Lung (tissue), 12 donors: Measurements from ENCODE around the gene S100A10. TPM values are rescaled to one million over a fixed set of nuclear protein-coding genes. Genes with fewer than 3 reads are reported as not detected.

ENCODE experiments used
- ATAC-seq: fragments of 200-7000 bp; cut with Tn5 transposase; one replicate; pipeline ENCODE4 v1.9.1; 2020; ENCODE audit warnings: moderate number of reproducible peaks; ENCODE audit not compliant: insufficient read depth, low FRiP score
- DNase-seq, 3 donors: peaks; one replicate each; pipeline ENCODE4 v3.0.0-alpha.2; 2013 to 2017
- H3K27ac ChIP-seq, 2 donors: one replicate each; pipeline ENCODE4 v1.5.1; 2013; ENCODE audit warnings: mild to moderate bottlenecking in 2 of 2, moderate library complexity in 2 of 2, control low read depth in 1 of 2, inconsistent platforms in 1 of 2, low read depth in 1 of 2, low read length in 1 of 2
- H3K27me3 ChIP-seq, 3 donors: one replicate each; pipeline ENCODE4 v1.5.1; 2013; ENCODE audit warnings: low read length in 2 of 3; ENCODE audit not compliant: control insufficient read depth in 3 of 3, insufficient read depth in 3 of 3
- H3K36me3 ChIP-seq, 4 donors: one replicate each; pipeline ENCODE4 v1.5.1; 2013; ENCODE audit warnings: low read length in 4 of 4, mild to moderate bottlenecking in 1 of 4, moderate library complexity in 1 of 4; ENCODE audit not compliant: control insufficient read depth in 4 of 4, insufficient read depth in 4 of 4
- H3K4me1 ChIP-seq, 5 donors: one replicate each; pipeline ENCODE4 v1.5.1; 2013; ENCODE audit warnings: low read length in 5 of 5, mild to moderate bottlenecking in 2 of 5, moderate library complexity in 1 of 5; ENCODE audit not compliant: control insufficient read depth in 5 of 5, insufficient read depth in 5 of 5
- H3K4me3 ChIP-seq: one replicate; pipeline ENCODE4 v1.5.1; 2013; ENCODE audit warnings: mild to moderate bottlenecking, control low read depth, moderate library complexity
- H3K9ac ChIP-seq, 2 donors: one replicate each; pipeline ENCODE4 v1.5.1; 2013; ENCODE audit warnings: low read length in 2 of 2, control low read depth in 1 of 2; ENCODE audit not compliant: insufficient read depth in 1 of 2
- H3K9me3 ChIP-seq, 4 donors: one replicate each; pipeline ENCODE4 v1.5.1; 2013; ENCODE audit warnings: low read length in 3 of 4, mild to moderate bottlenecking in 1 of 4, moderate library complexity in 1 of 4; ENCODE audit not compliant: control insufficient read depth in 4 of 4, insufficient read depth in 3 of 4
- WGBS, 2 donors: extraction: QIAGEN DNeasy Blood & Tissue Kit; methylation state at CpG; one replicate each; pipeline ENCODE4 v1.1.7; 2013; 5-methylcytosine and 5-hydroxymethylcytosine counted together
- polyA plus RNA-seq, 2 donors: library from polyadenylated mRNA; stranded (reverse); fragments of 200-250 nt; gene quantifications; one replicate each; pipeline ENCODE4 v1.2.1, GENCODE V29; 2013
- total RNA-seq, 2 donors: library from RNA; depleted of rRNA in 1 of 2; stranded (reverse); fragments of >200 nt in 1 of 2; gene quantifications; one replicate each; pipeline ENCODE4 v1.2.1, GENCODE V29; 2014 to 2021
- TF ChIP-seq, protein P1 (sequence below): IDR thresholded peaks from 2 replicates; pipeline ENCODE4 v1.5.1; 2012; ENCODE audit warnings: mild to moderate bottlenecking; ENCODE audit errors: control extremely low read depth, extremely low read depth
- donor health status: control.
- donor health status: control.
- donor health status: Bipolar disorder and iron deficiency.
- donor health status: healthy.
- donor health status: DM: yes; HTN: yes; CAD: no.

The S100A10 gene
- total and polyA plus RNA-seq, 4 donors = 205 to 1,003 (median 674) TPM

DNA sequence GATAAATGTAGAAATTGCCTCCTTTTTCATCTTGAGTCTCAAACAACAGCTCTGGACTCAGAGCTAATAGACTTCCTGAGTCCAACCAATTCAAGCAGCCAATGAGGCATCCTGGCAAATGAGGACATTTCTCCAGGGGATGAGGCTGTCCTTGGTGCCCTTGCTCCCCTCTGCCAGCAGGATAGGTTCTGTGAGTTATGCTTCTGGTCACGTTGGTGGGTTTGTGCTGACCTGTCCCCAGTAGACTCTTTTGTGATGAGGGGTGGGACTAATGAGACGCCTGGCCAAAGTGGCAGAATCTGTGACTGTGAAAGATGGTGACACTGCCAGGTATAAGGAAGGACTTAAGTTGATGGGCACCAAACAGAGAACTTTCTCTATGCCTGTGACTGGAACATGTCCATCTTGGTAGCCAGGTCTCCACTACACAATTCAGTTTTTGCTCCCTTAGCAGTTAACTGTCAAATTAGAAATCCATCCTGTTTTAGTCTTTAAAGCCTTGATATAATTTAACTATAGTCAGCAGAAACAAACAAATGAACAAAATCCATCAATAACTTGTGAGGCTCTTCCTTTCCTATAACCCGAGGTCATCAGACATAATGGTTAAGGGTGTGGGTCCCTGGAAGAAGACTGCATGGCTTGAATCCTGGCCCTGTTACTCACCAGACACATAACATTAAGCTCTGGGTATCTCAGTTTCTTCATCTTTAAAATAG, 48.6 kb downstream of the S100A10 start:
- WGBS, 2 donors = 67 to 76% methylated on average over 3 of the region's 3 CpGs
- TF ChIP-seq, protein P1, sequence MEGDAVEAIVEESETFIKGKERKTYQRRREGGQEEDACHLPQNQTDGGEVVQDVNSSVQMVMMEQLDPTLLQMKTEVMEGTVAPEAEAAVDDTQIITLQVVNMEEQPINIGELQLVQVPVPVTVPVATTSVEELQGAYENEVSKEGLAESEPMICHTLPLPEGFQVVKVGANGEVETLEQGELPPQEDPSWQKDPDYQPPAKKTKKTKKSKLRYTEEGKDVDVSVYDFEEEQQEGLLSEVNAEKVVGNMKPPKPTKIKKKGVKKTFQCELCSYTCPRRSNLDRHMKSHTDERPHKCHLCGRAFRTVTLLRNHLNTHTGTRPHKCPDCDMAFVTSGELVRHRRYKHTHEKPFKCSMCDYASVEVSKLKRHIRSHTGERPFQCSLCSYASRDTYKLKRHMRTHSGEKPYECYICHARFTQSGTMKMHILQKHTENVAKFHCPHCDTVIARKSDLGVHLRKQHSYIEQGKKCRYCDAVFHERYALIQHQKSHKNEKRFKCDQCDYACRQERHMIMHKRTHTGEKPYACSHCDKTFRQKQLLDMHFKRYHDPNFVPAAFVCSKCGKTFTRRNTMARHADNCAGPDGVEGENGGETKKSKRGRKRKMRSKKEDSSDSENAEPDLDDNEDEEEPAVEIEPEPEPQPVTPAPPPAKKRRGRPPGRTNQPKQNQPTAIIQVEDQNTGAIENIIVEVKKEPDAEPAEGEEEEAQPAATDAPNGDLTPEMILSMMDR = no peak
- DNase-seq = no peak
- H3K4me3 ChIP-seq = no peak overlapping the region
- no peaks in the 10 kb centered on the region for H3K36me3 ChIP-seq
- no peak overlapping the region for H3K9ac ChIP-seq
- no peak for ATAC-seq
- no peaks in the 10 kb centered on the region for H3K9me3 ChIP-seq
- peak overlapping the region; percentile 78 to 88 for H3K27ac ChIP-seq
- peaks cover 6 to 29% (median 9%) of the 10 kb centered on the region in 5 donors for H3K4me1 ChIP-seq
- H3K27me3 ChIP-seq = no peaks in the 10 kb centered on the region

DNA sequence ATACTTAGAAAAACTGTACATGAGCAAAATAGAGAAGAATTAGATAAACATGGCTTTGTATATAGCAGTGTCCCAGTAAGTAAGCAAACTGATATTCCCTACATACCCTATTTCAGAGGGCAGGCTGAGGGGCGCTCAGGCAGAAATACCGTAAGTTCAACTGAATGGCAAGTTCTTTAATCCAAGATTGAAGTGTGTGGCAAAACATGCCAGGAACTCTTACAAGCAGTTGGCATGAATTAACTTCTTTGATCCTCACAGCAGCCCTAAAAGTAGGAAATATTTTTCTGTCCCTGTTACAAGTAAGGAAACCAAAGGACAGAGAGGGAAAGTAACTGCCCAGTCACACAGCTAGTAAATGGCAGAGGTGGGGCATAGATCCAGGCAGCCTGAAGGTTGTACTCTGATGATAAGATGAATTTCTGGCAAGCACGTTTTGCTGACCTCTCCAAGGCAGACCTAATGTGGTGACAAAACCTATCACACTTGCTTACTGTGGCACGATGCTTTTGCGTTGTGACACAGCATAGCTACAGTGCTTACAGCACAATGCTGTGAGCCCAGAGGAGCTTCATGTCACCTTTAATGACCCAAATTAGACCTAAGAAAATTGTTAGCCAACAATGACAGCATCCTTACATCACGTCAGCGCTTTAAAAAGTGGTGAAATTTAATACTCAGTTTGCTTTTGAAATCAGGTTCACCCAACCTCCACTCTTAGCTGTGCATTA, 49.4 kb downstream of the S100A10 start:
- TF ChIP-seq, protein P1 = no peak
- no peak overlapping the region for H3K9ac ChIP-seq
- WGBS, 2 donors = 37 to 53% methylated on average over 7 of the region's 7 CpGs
- peak in 1 of 3 donors; percentile 64 for DNase-seq
- H3K4me1 ChIP-seq = peaks cover 6 to 29% (median 9%) of the 10 kb centered on the region in 5 donors
- H3K27ac ChIP-seq = peak overlapping the region; percentile 78 to 88
- no peaks in the 10 kb centered on the region for H3K9me3 ChIP-seq
- ATAC-seq = no peak
- no peak overlapping the region for H3K4me3 ChIP-seq
- no peaks in the 10 kb centered on the region for H3K36me3 ChIP-seq
- H3K27me3 ChIP-seq = no peaks in the 10 kb centered on the region

DNA sequence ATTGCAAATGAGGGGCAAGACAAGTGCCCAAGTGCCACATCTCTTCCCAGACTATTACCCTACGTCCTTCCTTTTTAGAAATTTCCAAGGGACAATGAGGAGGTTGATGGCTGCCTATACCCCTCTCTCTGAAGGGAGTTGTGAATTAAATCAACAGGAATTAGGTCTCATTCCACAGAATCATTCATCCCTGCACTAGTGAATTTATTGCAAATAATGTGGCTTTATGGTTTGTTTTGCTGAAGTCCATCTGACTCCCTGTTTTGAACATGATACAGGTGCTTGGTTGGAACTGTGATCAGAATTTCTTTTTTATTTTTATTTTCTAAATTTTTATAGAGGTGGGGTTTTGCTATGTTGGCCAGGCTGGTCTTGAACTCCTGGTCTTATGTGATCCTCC, 50.1 kb downstream of the S100A10 start:
- WGBS, 2 donors = 94 to 100% methylated on average over 1 of the region's 1 CpG

More for the DNA sequence above, 50.1 kb downstream of the S100A10 start:
- Histone ChIP-seq H3K9me3 (no peaks in the 10 kb centered on the region), H3K9ac (no peak overlapping the region), H3K4me1 (peaks cover 6 to 29% (median 9%) of the 10 kb centered on the region in 5 donors), H3K36me3 (no peaks in the 10 kb centered on the region), H3K27ac (peak overlapping the region in 1 of 2 donors; percentile 76), H3K27me3 (no peaks in the 10 kb centered on the region), H3K4me3 (no peak overlapping the region)
- ATAC-seq = no peak
- TF ChIP-seq, protein P1 = no peak
- DNase-seq = no peak
